HG03280 (cell line): Measurements from ENCODE around the gene POMT2.
A peak's percentile ranks its signal among the peaks of the same experiment; 100 is the strongest.
"Not testable (repeated sequence)": the region's sequence is repeated elsewhere in the genome, so short reads cannot be mapped to it uniquely, and the experiment has no call there.

Source experiments
- ATAC-seq: cut with Tn5 transposase; IDR thresholded peaks from one replicate; pipeline ENCODE4 v1.9.1; 2021; ENCODE audit warnings: mild to moderate bottlenecking, moderate library complexity; ENCODE audit not compliant: unreplicated experiment

POMT2 gene

GRCh38 chr14:77302926-77303325 lies 17.8 kb downstream of the POMT2 start:
- no peak for ATAC-seq

GRCh38 chr14:77301103-77301502 lies 19.6 kb downstream of the POMT2 start:
- ATAC-seq = peak; percentile 46

- ATAC-seq = no peak
These were observed 20.9 kb downstream of the POMT2 start for GRCh38 chr14:77299771-77300170.

GRCh38 chr14:77296906-77297305 lies 23.8 kb downstream of the POMT2 start:
- ATAC-seq = no peak

- ATAC-seq = no peak
These were observed 24.5 kb downstream of the POMT2 start for GRCh38 chr14:77296155-77296554.

- ATAC-seq = no peak
These were observed 30.0 kb downstream of the POMT2 start for GRCh38 chr14:77290705-77291104.

- no peak for ATAC-seq
These were observed 34.1 kb downstream of the POMT2 start for GRCh38 chr14:77286576-77286975.

GRCh38 chr14:77284466-77284865 lies 36.2 kb downstream of the POMT2 start:
- no peak for ATAC-seq

- ATAC-seq = no peak
These were observed 36.6 kb downstream of the POMT2 start for GRCh38 chr14:77284066-77284465.

- ATAC-seq = no peak
These were observed 38.8 kb downstream of the POMT2 start for GRCh38 chr14:77281852-77282410.

- ATAC-seq = not testable (repeated sequence)
These were observed 39.8 kb downstream of the POMT2 start for GRCh38 chr14:77280921-77281320.

- no peak for ATAC-seq
These were observed 41.0 kb downstream of the POMT2 start for GRCh38 chr14:77279719-77280118.

- ATAC-seq = no peak
These were observed 42.0 kb downstream of the POMT2 start for GRCh38 chr14:77278461-77279230.

- ATAC-seq = no peak
These were observed 43.7 kb downstream of the POMT2 start for GRCh38 chr14:77276959-77277358.

- ATAC-seq = no peak
These were observed 44.3 kb downstream of the POMT2 start for GRCh38 chr14:77276295-77276935.

- ATAC-seq = no peak
These were observed 45.1 kb downstream of the POMT2 start for GRCh38 chr14:77275601-77276017.

- ATAC-seq = no peak
These were observed 45.6 kb downstream of the POMT2 start for GRCh38 chr14:77275041-77275580.

GRCh38 chr14:77273796-77274195 lies 46.9 kb downstream of the POMT2 start:
- no peak for ATAC-seq

- ATAC-seq = no peak
These were observed 48.4 kb downstream of the POMT2 start for GRCh38 chr14:77272261-77272660.

GRCh38 chr14:77271113-77271710 lies 49.5 kb downstream of the POMT2 start, which contains the start of gene NGB:
NGB (minus strand) TSS chr14:77271206; CDS start chr14:77270937, 269 bp downstream.
- no peak for ATAC-seq

GRCh38 chr14:77270361-77271112 lies 50.1 kb downstream of the POMT2 start:
- no peak for ATAC-seq
